ENCODE measurements around the gene C13orf46. TPM values are rescaled to one million over a fixed set of nuclear protein-coding genes. Genes with fewer than 3 reads are reported as not detected.

C13orf46 gene
- total and polyA plus RNA-seq, 2 of the 8 experiments (the other 6 are each of a cell fraction or from before 2014, with no cell fraction given), result 0.23 to 0.28 TPM

- Histone ChIP-seq H4K20me1 (replicated peaks in 1 of 2; ENCODE audit: control insufficient read depth in 1 of 2, insufficient read depth in 2 of 2, low read length in 2 of 2) (peaks cover 0 to 4% of the 10 kb centered on the region in 2 experiments), H2BK120ac (replicated peaks; ENCODE audit: low read depth, low read length) (no peak overlapping the region), H2BK15ac (ENCODE audit: low read length) (no peak overlapping the region), H3K4me2 (ENCODE audit: insufficient read depth in 1 of 2, low read depth in 2 of 2, low read length in 2 of 2) (no peak overlapping the region), H3K36me3 (ENCODE audit: control insufficient read depth in 2 of 4, insufficient read depth in 4 of 4, low read length in 3 of 4) (no peaks in the 10 kb centered on the region), H4K91ac (replicated peaks; ENCODE audit: insufficient read length, low read length) (no peak overlapping the region), H2BK20ac (ENCODE audit: low read length) (no peak overlapping the region), H4K8ac (ENCODE audit: extremely low read depth, insufficient read depth, low read length) (no peak overlapping the region), H3K18ac (ENCODE audit: extremely low read depth, low read length) (no peak overlapping the region), H3K79me1 (ENCODE audit: low read depth, low read length) (no peaks in the 10 kb centered on the region), H2BK5ac (ENCODE audit: low read depth, low read length) (no peak overlapping the region), H4K5ac (ENCODE audit: insufficient read length, low read depth, low read length) (no peak overlapping the region), H3K4ac (replicated peaks; ENCODE audit: insufficient read length, low read depth, low read length) (no peak overlapping the region), H3K79me2 (ENCODE audit: control insufficient read depth in 1 of 2, insufficient read depth in 2 of 2, low read length in 2 of 2) (no peaks in the 10 kb centered on the region), H3K27me3 (replicated peaks in 1 of 4; ENCODE audit: control insufficient read depth in 3 of 4, extremely low read depth in 1 of 4, insufficient read depth in 3 of 4, low read length in 3 of 4) (no peaks in the 10 kb centered on the region), H2BK12ac (ENCODE audit: low read depth, low read length) (no peak overlapping the region), H3K27ac (ENCODE audit: low read depth, low read length) (no peak overlapping the region), H3K23me2 (ENCODE audit: low read depth, low read length) (peaks cover 5% of the 10 kb centered on the region; the same call in 1 of the 2 replicates), H3K56ac (replicated peaks; ENCODE audit: insufficient read length, low read depth, low read length) (no peak overlapping the region), H3K9me3 (ENCODE audit: insufficient read depth in 2 of 2, low read depth in 1 of 2, low read length in 1 of 2) (no peaks in the 10 kb centered on the region), H3K23ac (ENCODE audit: insufficient read length) (no peak overlapping the region), H2AFZ (ENCODE audit: low read length) (no peak overlapping the region), H2AK5ac (ENCODE audit: low read depth, low read length) (no peak overlapping the region), H3K14ac (ENCODE audit: insufficient read length) (no peak overlapping the region), H3K9ac (replicated peaks in 1 of 4; ENCODE audit: extremely low read depth in 1 of 4, low read depth in 3 of 4, low read length in 3 of 4) (no peak overlapping the region), H3K4me3 (ENCODE audit: extremely low read depth in 1 of 4, insufficient read depth in 2 of 4, low read depth in 3 of 4, low read length in 4 of 4) (no peak overlapping the region), H3K4me1 (replicated peaks in 1 of 4; ENCODE audit: control insufficient read depth in 3 of 4, insufficient read depth in 4 of 4, low read length in 3 of 4) (no peaks in the 10 kb centered on the region)
- DNase-seq (ENCODE audit: low read depth in 1 of 2, low spot score in 2 of 2) (no peak), FAIRE-seq (no peak)
- ChIA-PET POLR2A (ENCODE audit: partially characterized antibody) (no interaction called here), CTCF (ENCODE audit: partially characterized antibody) (interaction anchor here (1.1 kb wide), 1 partner anchor 215 kb away, joined by 3 read pairs; no protein-coding TSS in a partner anchor)
- WGBS, 2 experiments (ENCODE audit: extremely low coverage in 1 of 2, insufficient coverage in 1 of 2, insufficient read length in 1 of 2, insufficient replicate concordance in 2 of 2, low coverage in 1 of 2, low lambda C conversion rate in 2 of 2, missing lambda C conversion rate in 1 of 2), result 78% methylated on average over 4 of the region's 4 CpGs; no CpG with 5 or more reads in 1 of the 2 experiments
- TF ChIP-seq CTBP2 (IDR thresholded peaks at IDR 0.05; ENCODE audit: borderline replicate concordance, insufficient read depth, insufficient read length, low read length), result no peak
- no peak for TF ChIP-seq CHD2 (IDR thresholded peaks at IDR 0.05; ENCODE audit: low read length)
- no peak for TF ChIP-seq SP4 (IDR thresholded peaks at IDR 0.05; ENCODE audit: low read length)
- no peak for TF ChIP-seq POLR2AphosphoS5 (IDR thresholded peaks at IDR 0.05; ENCODE audit: low read depth, low read length)
- no peak for TF ChIP-seq SIRT6 (IDR thresholded peaks at IDR 0.05; ENCODE audit: low read length)
- no peak for TF ChIP-seq SP2 (IDR thresholded peaks at IDR 0.05; ENCODE audit: low read length)
- TF ChIP-seq GTF2F1 (IDR thresholded peaks at IDR 0.05; ENCODE audit: borderline replicate concordance, low read depth, low read length), result no peak
- no peak for TF ChIP-seq EZH2 (IDR thresholded peaks at IDR 0.05; ENCODE audit: low read depth, low read length, severe bottlenecking)
- no peak for TF ChIP-seq CHD1 (IDR thresholded peaks at IDR 0.05; ENCODE audit: low read depth, low read length)
Measured at GRCh38 chr13:114013336-114013735, 39.5 kb upstream of the C13orf46 start.

All from H1 (cell line).